Stimulated activated CD4-positive, alpha-beta T cell treated with anti-CD3 and anti-CD28 coated beads, TNF-alpha, amount 100 ng/mL, for 24 hours (primary cell): Measurements from ENCODE around the gene ARTN.
A peak's percentile ranks its signal among the peaks of the same experiment; 100 is the strongest.

ENCODE experiments used
- DNase-seq, 3 experiments: peaks; one replicate each; pipeline ENCODE4 v3.0.0-alpha.2; 2020; ENCODE audit warnings: low read depth in 3 of 3

The ARTN gene

DNA sequence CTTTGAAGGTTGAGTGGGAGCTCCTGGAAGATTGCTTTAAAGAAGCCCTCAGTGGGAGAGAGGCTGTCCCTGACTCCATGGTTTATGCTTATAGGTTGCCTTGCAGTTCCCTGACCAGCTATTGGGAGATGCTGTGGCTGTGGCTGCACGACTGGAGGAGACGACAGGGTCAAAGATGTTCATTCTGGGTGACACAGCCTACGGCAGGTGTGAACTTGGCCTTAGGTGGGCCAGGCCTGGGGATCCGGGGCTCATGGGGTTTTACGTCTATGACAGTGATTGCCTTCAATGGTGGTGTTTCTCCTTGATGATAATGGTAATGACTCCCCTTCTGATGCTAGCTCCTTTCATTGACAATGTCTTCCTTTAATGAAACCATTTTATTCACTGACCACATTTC lies 36.9 kb downstream of the ARTN start:
- no peak for DNase-seq

DNA sequence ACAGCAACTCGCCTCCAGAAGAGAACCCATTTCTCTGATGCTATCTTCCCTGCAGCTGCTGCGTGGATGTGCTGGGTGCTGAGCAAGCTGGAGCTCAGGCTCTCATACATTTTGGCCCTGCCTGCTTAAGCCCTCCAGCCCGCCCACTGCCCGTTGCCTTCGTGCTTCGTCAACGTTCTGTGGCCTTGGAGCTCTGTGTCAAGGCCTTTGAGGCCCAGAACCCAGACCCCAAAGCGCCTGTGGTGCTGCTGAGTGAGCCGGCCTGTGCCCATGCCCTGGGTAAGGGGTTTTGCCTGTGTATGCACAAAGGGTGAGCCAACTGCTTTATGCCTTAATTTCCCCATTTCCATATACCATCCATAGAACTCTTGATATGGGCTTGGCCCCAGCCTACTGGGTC lies 37.3 kb downstream of the ARTN start:
- no peak for DNase-seq

DNA sequence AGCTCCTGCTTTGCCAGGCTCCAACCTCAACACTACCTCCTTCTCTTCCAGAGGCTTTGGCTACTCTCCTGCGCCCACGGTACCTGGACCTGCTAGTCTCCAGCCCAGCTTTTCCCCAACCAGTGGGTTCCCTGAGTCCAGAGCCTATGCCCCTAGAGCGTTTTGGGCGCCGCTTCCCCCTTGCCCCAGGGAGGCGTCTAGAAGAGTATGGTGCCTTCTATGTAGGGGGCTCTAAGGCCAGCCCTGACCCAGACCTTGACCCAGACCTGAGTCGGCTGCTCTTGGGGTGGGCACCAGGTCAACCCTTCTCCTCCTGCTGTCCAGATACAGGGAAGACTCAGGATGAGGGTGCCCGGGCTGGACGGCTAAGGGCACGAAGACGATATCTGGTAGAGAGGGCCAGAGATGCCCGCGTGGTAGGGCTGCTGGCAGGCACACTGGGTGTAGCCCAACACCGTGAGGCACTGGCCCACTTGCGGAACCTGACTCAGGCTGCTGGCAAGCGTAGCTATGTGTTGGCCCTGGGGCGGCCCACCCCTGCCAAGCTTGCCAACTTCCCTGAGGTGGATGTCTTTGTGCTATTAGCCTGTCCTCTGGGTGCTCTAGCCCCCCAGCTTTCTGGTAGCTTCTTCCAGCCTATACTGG lies 37.9 kb downstream of the ARTN start:
- no peak for DNase-seq

DNA sequence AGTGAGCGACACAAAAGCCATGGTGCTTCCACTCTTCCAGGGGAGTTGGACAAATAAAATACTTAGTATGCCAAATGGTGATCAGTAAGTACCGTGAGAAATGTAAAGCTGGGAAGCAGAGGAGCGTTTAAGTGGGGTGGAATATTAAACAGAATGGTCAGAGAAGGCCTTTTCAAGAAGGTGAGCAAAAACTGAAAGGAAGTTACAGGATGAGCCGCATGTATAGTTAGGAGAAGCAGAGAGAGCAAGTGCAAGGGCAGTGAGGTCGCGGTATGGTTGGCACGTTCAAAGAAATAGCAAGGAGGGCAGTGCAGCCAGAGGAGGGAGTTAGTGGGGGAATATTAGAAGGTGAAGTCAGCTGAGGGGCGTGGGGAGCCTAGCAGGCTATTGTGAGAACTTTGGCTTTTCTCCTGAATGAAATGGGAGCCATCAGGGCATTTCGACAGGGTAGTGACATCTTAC lies 40.4 kb downstream of the ARTN start:
- DNase-seq: no peak

DNA sequence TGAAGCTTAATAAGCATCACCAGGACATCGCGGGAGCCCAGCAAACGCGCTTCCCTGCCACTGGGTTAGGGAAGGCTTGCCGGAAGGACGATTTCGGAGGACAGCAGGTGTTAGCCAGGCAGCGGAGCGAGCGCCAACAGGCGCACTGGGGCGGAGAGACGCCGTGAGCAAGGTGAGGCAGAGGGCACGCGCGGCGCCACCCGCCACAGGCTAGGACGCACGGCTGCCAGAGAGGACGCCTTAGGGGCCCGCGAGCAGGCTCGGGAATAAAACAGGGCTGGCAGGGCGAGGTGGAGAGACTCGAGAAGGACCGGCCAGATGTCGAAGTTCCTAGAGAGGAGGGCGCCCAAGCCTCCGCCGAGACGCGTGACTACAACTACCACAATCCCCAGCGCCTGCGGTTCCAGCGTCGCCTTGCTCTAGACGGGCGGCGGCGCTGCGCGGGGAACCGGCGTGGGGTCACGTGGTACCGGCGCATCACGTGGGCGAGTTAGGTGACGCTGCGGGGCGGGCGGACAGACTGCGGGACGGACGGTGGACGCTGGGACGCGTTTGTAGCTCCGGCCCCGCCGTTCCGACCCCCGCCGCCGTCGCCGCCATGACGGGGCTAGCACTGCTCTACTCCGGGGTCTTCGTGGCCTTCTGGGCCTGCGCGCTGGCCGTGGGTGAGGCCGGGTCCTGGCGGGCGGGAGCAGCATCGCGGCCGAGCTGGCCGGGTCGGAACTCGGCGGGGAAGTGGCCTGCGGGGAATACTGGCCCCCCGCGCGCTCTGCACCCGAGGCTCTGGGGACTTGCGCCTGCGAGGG lies 41.0 kb downstream of the ARTN start, which contains the start of gene ATP6V0B:
Gene ATP6V0B, plus strand, starts transcription at position 518 of the 806 bp plus-strand sequence. Its CDS starts 81 bp downstream, at position 599.
- DNase-seq: peak; percentile 91 to 96 (median 94)

DNA sequence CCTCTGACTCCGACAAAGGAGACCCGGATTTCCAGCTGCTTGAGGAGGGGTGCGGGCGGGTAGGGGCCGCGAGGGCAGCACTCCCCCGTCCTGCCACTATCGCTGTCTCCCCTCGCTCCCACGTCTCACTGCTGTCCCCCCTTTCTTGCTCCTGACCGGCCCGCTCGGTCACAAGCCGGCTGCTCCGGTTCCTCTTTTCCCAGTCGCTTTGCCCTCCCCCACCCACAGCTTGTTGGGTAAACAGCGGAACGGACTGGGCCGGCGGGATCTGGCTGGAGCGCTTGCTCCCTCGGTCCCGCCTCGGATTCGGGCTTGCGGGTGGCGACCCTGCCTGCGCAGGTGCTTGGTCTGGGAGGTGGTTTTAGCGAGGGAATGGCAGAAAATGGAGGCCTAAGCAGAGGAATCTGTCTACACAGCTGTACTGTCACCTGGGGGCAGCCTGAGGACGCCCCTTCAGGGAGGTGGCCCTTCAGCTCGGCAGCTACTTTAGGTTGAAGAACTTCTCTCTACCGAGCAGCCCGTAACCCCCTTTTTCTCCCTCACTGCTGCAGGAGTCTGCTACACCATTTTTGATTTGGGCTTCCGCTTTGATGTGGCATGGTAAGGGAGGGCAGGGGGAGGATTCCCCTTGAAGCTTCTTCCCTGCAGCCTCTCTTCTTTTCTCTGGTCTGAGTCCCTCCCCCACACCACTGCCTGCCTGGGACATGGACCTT lies 41.8 kb downstream of the ARTN start:
- DNase-seq: no peak

DNA sequence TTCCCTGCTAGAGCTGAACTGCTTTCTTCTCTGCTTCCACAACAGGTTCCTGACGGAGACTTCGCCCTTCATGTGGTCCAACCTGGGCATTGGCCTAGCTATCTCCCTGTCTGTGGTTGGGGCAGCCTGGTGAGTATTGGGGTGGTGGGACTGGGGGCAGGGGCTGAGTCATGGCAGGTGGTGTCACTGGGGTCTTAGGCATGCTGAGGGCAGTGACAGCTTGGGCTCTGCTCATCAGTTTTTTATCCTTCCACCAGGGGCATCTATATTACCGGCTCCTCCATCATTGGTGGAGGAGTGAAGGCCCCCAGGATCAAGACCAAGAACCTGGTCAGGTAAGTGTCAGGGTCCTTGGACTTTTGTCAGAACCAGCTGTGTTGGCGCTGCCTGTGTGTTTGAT lies 42.4 kb downstream of the ARTN start:
- DNase-seq: no peak

DNA sequence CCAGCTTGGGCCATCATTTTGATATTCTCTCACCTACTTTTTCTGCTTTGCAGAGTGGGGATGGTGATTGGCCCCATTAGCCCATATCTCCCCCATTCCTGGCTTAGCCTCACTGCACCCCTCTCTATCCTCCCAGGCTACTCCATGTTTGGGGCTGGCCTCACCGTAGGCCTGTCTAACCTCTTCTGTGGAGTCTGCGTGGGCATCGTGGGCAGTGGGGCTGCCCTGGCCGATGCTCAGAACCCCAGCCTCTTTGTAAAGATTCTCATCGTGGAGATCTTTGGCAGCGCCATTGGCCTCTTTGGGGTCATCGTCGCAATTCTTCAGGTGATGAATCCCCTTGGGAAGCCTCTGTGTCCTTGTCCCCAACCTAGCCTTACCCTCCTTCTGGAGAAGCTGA lies 43.3 kb downstream of the ARTN start:
- DNase-seq: no peak

DNA sequence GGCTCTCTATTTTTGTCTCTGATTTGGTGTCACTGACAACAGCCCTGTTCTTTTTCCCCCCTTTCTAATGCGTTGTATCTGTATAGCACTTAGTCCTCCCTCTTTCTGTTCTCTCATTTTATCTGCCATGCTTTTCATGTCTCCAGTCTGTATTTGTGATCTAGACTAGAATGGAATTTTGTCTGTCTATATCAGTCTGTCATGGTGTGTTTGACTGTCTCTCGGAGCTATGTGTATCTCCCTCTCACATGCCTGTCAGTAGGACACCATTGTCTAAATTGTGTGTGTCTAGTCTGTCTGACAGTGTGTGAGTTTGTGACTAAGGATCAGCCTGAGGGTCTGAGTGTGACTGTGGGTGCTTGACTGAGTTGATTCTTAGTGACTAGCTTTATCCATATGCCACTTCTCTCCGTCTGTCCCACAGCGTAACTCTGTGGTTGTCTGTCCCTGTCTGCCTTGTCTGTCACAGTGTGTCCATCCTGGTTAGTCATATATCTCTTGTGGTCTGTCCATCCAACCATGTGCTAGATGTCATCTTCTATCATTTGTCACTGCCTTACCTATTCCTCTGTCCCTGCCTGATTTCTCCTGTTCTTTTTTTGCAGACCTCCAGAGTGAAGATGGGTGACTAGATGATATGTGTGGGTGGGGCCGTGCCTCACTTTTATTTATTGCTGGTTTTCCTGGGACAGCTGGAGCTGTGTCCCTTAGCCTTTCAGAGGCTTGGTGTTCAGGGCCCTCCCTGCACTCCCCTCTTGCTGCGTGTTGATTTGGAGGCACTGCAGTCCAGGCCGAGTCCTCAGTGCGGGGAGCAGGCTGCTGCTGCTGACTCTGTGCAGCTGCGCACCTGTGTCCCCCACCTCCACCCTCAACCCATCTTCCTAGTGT lies 44.0 kb downstream of the ARTN start:
- no peak for DNase-seq

DNA sequence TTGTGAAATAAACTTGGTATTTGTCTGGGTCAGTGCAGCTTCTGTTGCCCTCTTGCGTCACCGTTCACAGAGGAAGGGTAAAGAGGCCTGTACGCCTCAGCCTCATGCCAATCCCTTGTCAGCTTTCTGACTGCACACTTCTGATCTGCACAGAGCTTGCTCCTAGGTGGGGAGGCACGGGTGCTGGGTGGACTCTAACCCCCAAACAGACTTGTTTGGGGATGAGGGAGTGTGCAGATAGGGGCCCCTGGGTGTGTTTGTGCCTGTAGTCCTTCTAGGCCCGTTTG lies 44.6 kb downstream of the ARTN start:
- no peak for DNase-seq

DNA sequence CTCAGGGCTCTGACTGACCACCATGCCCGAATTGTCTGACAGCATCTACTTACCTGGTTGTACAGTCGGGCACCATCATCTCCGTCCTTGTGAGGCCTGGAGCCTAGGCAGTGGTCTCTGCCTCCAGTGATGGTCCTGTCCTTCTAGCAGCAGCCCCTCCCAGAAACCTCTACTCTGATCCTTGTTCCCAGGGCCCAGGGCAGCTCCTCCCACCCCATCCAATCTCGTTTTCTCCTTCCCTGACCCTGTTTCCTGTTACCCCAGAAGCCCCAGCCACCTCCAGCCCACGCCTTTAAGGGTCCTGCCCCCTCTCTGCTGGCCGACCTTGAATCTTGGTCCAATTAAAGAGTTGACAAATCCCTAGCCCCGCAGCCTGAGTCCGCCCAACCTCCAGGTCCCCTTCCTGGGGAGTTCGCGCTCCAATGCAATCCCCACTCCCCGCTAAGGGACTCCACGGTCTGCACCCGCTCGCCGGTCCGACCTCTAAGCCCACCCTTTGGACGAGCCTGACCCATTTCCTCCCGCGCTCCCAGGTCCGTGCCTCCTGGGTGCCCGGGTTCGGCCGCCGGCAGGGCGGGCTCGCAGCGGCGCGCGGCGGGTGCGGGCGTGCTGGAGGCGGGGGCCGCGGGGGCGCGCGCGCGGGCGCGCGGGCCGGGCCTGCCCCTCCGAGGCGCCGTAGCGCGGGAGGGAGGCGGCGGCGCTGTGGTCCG lies 45.1 kb downstream of the ARTN start, which contains the start of gene B4GALT2:
Gene B4GALT2, plus strand, starts transcription at position 660 of the 710 bp plus-strand sequence. CDS start 1,951 bp downstream, outside the sequence.
- DNase-seq: peak in 1 of 3 experiments; percentile 47

DNA sequence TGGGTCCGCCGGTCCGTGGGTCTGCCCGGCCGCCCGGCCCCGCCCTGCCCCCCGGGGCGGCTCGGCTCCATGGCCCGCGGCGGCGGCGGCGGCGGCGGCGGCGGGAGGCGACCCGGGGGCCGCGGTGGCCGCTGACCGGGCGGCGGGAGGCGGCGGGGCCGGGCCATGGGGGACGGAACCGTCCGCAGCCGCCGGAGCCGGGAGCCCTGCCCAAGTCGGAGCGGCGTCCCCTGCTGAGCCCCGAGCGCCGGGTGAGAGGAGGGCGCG lies 45.6 kb downstream of the ARTN start:
- DNase-seq: no peak

DNA sequence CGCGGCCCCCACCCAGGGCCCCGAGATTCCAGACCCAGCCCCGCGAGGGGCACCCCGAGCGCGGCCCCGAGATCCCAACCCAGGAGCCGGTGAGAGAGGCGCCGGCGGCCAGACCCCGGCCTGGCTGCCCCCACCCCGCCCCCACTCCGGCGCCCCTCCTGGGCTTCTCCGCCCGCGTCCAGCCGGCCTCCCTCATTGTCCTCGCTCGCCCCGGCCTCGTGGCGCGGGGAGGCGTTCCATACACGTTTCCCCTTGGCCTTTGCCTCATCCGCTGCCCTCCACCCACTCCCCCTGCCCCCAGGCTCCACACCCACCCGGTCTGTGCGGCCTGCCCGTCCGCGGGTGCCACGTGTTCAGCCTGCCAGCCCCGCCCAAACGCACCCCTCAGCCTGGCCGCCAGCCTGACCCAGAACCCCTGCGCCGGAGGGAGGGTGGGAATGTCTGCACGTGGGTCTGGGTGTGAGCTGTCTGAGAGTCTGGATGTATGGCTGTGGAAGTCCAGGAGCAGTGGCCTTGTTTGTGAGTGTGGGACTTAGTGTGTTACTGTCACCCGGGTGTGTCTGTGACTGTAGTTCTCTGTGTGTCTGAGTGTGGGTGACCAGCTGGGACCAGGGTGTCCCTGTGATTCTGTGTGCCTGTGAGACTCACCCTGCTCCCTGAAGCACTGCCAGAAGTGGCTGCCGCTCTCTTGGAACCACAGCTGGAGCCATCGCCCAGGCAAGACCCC lies 46.1 kb downstream of the ARTN start:
- peak in 1 of 3 experiments; percentile 49 for DNase-seq

DNA sequence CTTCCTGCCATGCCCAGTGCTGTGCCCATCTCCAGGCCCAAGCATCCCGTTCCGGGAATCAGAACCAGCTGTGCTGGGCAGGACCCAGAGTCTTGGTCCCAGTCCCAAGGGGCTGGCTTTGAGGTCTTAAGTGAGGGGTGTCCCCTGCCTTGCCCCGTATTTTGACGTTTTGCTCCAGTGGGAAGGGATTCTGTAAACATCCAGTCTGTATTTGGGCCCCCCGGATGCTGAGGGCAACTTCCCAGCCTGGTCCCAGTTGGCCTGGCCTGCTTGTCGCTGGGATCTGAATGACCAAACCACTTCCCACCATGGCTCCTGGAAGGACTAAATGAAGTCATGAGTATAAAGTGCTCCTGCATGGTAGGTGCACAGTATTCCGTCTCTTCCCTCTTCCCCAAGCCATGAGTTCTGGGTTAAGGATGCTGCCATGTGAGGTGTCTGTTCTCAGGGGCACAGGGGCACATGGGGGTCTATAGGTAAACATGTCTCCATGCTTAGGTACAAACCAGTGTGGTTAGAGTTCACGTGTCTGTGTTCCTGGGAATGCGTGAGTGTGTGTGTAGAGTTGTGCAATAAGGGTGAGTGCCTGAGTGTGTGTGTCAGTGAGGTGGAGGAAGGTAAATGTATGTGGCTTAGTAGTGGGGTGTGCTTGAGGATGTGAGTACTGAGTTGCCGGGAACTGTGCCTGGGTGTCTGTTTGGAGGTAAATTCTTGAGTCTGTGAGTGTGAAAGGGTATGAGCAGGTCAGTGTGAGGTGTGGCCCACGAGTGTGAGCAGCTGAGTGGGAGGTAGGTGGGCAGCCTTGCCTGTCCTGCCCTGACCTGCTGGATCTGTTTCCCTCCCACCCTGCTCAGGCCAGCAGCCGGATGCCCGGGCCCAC lies 46.9 kb downstream of the ARTN start:
- no peak for DNase-seq

DNA sequence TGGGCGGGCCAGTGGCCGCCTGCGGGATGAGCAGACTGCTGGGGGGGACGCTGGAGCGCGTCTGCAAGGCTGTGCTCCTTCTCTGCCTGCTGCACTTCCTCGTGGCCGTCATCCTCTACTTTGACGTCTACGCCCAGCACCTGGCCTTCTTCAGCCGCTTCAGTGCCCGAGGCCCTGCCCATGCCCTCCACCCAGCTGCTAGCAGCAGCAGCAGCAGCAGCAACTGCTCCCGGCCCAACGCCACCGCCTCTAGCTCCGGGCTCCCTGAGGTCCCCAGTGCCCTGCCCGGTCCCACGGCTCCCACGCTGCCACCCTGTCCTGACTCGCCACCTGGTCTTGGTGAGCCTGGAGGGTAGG lies 47.5 kb downstream of the ARTN start:
- DNase-seq: no peak

DNA sequence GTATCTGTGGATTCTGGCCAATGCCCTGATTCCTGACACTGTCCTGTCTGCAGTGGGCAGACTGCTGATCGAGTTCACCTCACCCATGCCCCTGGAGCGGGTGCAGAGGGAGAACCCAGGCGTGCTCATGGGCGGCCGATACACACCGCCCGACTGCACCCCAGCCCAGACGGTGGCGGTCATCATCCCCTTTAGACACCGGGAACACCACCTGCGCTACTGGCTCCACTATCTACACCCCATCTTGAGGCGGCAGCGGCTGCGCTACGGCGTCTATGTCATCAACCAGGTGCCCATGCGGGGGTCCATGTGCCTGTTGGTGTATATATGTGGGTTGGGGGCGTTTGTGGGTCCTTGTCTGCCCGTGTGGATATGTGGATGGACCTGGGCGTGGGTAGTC lies 48.0 kb downstream of the ARTN start:
- DNase-seq: no peak

DNA sequence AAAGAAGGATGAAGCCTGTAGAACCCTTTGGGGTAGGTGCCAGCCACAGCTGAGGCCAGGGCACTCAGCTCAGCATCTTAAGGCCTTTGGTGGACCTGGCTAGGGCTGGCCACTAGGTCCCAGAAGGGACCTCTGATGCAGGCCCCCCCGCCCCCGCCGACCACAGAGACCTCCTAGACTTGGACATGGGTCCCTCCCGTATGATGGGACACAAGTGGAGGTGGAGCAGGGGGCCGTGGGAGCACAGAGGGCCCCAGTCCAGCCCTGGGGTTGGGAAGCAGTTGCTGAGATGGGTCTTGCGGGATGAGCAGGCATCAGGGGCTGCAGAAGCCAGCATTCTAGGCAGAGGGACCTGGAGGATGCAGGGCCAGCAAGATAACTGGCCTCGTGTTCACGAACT lies 48.6 kb downstream of the ARTN start:
- DNase-seq: no peak

DNA sequence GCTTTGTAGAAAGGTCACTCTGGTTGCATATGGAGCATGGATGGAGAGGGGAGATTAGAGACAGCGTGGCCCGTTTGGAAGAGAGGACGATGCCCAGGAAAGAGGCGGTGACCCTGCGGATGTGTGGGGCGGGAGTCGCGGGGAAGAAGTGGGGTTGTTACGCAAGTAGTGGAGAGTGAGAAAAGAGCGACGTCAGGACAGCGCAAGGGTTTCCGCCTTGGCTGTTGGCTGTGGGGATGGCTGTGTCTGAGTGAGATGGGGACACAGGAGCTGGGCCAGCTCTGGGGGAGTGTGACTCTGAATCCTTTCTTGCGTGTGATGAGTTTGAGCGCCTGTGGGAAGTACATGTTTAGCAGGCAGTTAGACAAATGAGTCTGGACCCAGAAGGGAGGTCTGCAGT lies 49.2 kb downstream of the ARTN start:
- no peak for DNase-seq

DNA sequence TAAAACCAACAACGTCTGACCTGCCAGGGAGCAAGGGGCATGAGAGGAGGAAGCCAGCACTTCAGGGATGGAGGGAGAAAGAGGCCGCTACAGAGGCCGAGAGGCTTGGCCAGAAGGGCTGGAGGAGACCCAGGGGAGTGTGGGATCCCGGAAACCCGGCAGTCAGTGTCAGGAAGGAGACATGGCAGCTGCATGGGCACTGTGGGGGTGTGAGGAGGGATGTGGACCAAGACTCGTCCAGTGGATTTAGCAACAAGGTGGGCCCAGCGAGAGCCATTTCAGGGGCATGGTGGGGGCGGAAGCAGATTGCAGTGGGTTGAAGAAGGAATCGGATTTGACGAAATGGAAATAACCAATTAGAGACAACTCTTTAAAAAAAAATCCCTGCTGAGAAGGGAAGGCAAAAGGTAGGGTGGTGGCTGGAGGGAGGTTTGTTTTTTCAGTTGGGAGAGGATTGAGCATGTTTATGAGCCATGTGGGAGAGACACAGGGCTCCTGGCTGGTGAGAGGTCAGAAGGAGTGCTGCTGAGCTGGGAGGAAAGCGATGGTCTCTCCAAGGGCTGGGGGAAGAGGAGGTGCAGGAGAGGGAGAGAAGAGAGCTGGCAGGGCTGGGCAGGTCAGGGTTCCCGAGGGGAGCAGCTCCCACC lies 49.8 kb downstream of the ARTN start:
- no peak for DNase-seq
